ENCODE measurements around the gene MANEAL. TPM values are rescaled to one million over a fixed set of nuclear protein-coding genes. Genes with fewer than 3 reads are reported as not detected.

The MANEAL gene
- total RNA-seq, 1 experiment from 2014 or later, result 22.7 TPM

DNA sequence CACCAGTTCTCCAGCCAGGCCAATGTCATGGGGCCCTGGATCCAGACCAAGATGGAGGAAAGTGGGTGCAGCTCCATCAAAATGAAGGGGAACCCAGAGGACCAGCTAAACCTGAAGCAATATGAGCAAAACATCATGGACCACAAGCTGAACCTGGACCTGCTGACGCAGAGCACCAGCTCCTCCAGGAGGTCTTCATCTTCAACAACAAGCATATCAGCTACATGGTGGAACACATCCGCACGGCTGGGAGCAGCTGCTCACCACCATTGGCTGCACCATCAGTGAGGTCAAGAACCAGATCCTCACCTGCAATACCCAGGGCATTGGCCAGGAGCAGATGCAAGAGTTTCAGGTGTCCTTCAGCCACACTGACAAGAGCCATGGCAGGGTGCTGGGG is 15.0 kb upstream of the MANEAL start:
- no peak overlapping the region for H3K56ac ChIP-seq (ENCODE audit: insufficient read length, low read depth, low read length)
- no peak for TF ChIP-seq CTCF (conservative IDR thresholded peaks at IDR 0.05)
- H3K18ac ChIP-seq (ENCODE audit: insufficient read length, low read depth, low read length), result no peak overlapping the region
- H3K23me2 ChIP-seq (ENCODE audit: insufficient read length, low read depth, low read length, poor library complexity, severe bottlenecking), result no peaks in the 10 kb centered on the region
- H2AK5ac ChIP-seq (ENCODE audit: insufficient read length, low read length), result no peak overlapping the region
- no peak overlapping the region for H3K9ac ChIP-seq (ENCODE audit: extremely low read depth, insufficient read length, low read length)
- no peak overlapping the region for H4K8ac ChIP-seq (replicated peaks; ENCODE audit: insufficient read length, low read depth, low read length)
- H3K9me3 ChIP-seq (ENCODE audit: control insufficient read depth, low read depth, low read length), result no peaks in the 10 kb centered on the region
- H3K27me3 ChIP-seq (ENCODE audit: insufficient read depth, low read length), result peaks cover 2% of the 10 kb centered on the region
- no peak overlapping the region for H3T11ph ChIP-seq (ENCODE audit: low read length)
- no peaks in the 10 kb centered on the region for H3K4me1 Mint-ChIP-seq
- no peaks in the 10 kb centered on the region for H3K79me1 ChIP-seq (ENCODE audit: insufficient read depth, low read depth, low read length, poor library complexity, severe bottlenecking)
- H3K27ac Mint-ChIP-seq, result no peak overlapping the region
- H2BK20ac ChIP-seq (ENCODE audit: low read depth, low read length, poor library complexity, severe bottlenecking), result no peak overlapping the region
- DNase-seq, result no peak
- H3K36me3 Mint-ChIP-seq (ENCODE audit: insufficient read depth in 1 of 3, low read depth in 3 of 3), result no peaks in the 10 kb centered on the region
- H3K4me1 ChIP-seq (ENCODE audit: insufficient read depth, low read length), result no peaks in the 10 kb centered on the region
- peaks cover 5 to 6% of the 10 kb centered on the region in 2 experiments for H3K9me3 Mint-ChIP-seq
- no peaks in the 10 kb centered on the region for H4K20me1 ChIP-seq (ENCODE audit: control insufficient read depth, insufficient read depth, insufficient read length)
- no peak overlapping the region for H2BK12ac ChIP-seq (ENCODE audit: insufficient read length, low read depth, low read length)
- no peak overlapping the region for H3K4me3 Mint-ChIP-seq
- H4K5ac ChIP-seq (ENCODE audit: insufficient read length, low read depth, low read length), result no peak overlapping the region
- WGBS (ENCODE audit: extremely low coverage, insufficient read length, low lambda C conversion rate), result no CpG with 5 or more reads among the region's 3 CpGs
- no peak overlapping the region for H3K4ac ChIP-seq (ENCODE audit: low read depth, low read length)
- no peak overlapping the region for H3K23ac ChIP-seq (ENCODE audit: insufficient read length, low read depth, low read length)
- H2BK5ac ChIP-seq (ENCODE audit: insufficient read length, low read length), result no peak overlapping the region
- no peak overlapping the region for H2BK120ac ChIP-seq (ENCODE audit: low read depth, low read length, poor library complexity, severe bottlenecking)
- no peak overlapping the region for H3K4me2 ChIP-seq (ENCODE audit: insufficient read depth, insufficient read length, low read length)
- no peak overlapping the region for H3K27ac ChIP-seq (ENCODE audit: insufficient read length, low read depth, low read length)
- peaks cover 40% of the 10 kb centered on the region for H3K27me3 Mint-ChIP-seq (ENCODE audit: low read depth)
- no peak overlapping the region for H2BK15ac ChIP-seq (ENCODE audit: low read depth, low read length)
- H3K14ac ChIP-seq (ENCODE audit: insufficient read depth, low read length), result no peak overlapping the region
- H2AFZ ChIP-seq (ENCODE audit: low read length), result no peak overlapping the region
- H4K91ac ChIP-seq (ENCODE audit: insufficient read length, low read depth, low read length), result no peak overlapping the region
- H3K79me2 ChIP-seq (ENCODE audit: insufficient read depth, low read length), result no peaks in the 10 kb centered on the region
